Heart left ventricle (tissue), 13 donors: ENCODE data around the gene ACOXL.

ENCODE experiments used
- POLR2A ChIP-seq, 2 donors: fragments of 450-650 bp; IDR thresholded peaks; one replicate each; pipeline ENCODE4 v1.6.1; 2017; ENCODE audit warnings: antibody characterized with exemption in 2 of 2, mild to moderate bottlenecking in 2 of 2, moderate library complexity in 2 of 2
- TF ChIP-seq, protein P1 (sequence below), 12 donors: fragments of 200-600 bp; sonication (generic) in 4 of 12; IDR thresholded peaks; one replicate each; pipeline versions ENCODE4 v1.5.0 to v1.8.0; 2018 to 2022; ENCODE audit warnings: antibody characterized with exemption in 12 of 12, mild to moderate bottlenecking in 5 of 12
- donor health status: ischemic (EF 13 %, LVEDD 7.1; RV severe dilation, severe dysfunction).
- donor health status: DM: no; HTN: yes; CAD: no.
- donor health status: DM: no; HTN: no; CAD: no.
- donor health status: ischemic (EF 25% LVEDD 6.9; RV normal size, moderate dysfunction).
- donor health status: ischemic (EF 25% LVEDD 5.7; RV mildly dilated, moderate dysfunction).
- donor health status: ischemic (EF 35%, LVEDD 5.7; RV mildly dilated, moderate dysfunction).
- donor health status: nonischemic (EF 11% LVEDD 7.7; RV severe dilation, severe dysfunction).
- donor health status: DM: yes; HTN: yes; CAD: no.
- donor health status: PGD.
- donor health status: ischemic (EF 29% LVEDD 5.4; RV normal size, mild dysfunction).
- donor health status: nonischemic (EF 23%, LVEDD 6.1; RV moderate dilation, normal function).

DNA sequence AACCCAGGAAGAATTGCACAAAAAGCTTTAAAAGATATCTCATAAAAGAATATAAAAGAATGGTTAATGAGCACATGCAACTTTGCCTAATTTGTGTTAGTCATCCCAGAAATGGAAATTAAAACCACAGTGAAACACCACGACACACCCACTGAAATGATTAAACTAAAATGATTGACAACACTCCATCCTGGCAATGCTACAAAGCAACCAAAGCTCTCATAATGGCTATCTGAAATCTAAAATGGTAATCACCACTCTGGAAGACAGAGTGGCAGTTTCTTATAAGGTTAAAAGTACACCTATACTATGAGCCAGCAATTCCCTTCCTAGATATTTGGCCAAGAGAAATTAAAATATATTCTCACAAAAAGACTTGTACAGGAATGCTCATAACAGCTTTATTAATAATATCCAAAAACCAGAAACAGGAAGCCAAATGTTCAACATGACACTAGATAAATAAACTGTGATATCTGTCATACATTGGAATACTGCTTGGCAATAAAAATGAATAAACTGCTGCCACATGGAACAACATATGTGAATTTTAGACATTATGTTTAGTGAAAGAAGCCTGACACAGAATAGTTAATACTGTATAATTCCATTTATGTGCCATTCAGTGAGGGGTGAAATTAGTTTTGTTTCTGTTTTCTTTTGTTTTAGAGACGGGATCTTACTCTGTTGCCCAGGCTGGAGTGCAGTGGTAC is 283.1 kb downstream of the ACOXL start:
- TF ChIP-seq, protein P1, sequence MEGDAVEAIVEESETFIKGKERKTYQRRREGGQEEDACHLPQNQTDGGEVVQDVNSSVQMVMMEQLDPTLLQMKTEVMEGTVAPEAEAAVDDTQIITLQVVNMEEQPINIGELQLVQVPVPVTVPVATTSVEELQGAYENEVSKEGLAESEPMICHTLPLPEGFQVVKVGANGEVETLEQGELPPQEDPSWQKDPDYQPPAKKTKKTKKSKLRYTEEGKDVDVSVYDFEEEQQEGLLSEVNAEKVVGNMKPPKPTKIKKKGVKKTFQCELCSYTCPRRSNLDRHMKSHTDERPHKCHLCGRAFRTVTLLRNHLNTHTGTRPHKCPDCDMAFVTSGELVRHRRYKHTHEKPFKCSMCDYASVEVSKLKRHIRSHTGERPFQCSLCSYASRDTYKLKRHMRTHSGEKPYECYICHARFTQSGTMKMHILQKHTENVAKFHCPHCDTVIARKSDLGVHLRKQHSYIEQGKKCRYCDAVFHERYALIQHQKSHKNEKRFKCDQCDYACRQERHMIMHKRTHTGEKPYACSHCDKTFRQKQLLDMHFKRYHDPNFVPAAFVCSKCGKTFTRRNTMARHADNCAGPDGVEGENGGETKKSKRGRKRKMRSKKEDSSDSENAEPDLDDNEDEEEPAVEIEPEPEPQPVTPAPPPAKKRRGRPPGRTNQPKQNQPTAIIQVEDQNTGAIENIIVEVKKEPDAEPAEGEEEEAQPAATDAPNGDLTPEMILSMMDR (IDR thresholded peaks at IDR 0.05): no peak
- no peak for TF ChIP-seq POLR2A (IDR thresholded peaks at IDR 0.05)
